Pancreas (tissue), 10 donors: ENCODE data around the gene TCTN1. TPM values are rescaled to one million over a fixed set of nuclear protein-coding genes. Genes with fewer than 3 reads are reported as not detected.
"Not testable (repeated sequence)": the region's sequence is repeated elsewhere in the genome, so short reads cannot be mapped to it uniquely, and the experiment has no call there.

ENCODE experiments used
- ATAC-seq, 4 donors: fragments of 200-7000 bp; cut with Tn5 transposase; one replicate each; pipeline versions ENCODE4 v1.8.0 to v1.9.1; 2020; ENCODE audit warnings: mild to moderate bottlenecking in 4 of 4, moderate library complexity in 4 of 4
- DNase-seq, 6 donors: peaks; one replicate each; pipeline ENCODE4 v3.0.0-alpha.2; 2020
- FAIRE-seq: peaks from 2 replicates; lab custom pipeline; 2012; peaks lifted over from hg19 to GRCh38; lab: Jason Lieb, UNC
- H3K27ac ChIP-seq, 4 donors: fragments of 200-600 bp; sonication (generic); 1 replicate in 3 of 4; 2 replicates in 1 of 4; pipeline versions ENCODE4 v1.5.0 to v1.8.0; 2020
- H3K27me3 ChIP-seq, 4 donors: fragments of 200-600 bp; one replicate each; pipeline ENCODE4 v1.8.0; 2021
- H3K36me3 ChIP-seq, 3 donors: fragments of 200-600 bp; sonication (generic) in 1 of 3; one replicate each; pipeline versions ENCODE4 v1.5.0 to v1.8.0; 2020 to 2021
- H3K4me1 ChIP-seq, 3 donors: fragments of 200-600 bp; one replicate each; pipeline ENCODE4 v1.8.0; 2021
- H3K4me3 ChIP-seq, 4 donors: fragments of 200-600 bp; sonication (generic) in 2 of 4; one replicate each; pipeline versions ENCODE4 v1.5.0 to v1.8.0; 2020 to 2021
- H3K9me3 ChIP-seq, 4 donors: fragments of 200-600 bp; one replicate each; pipeline ENCODE4 v1.8.0; 2021
- CTCF ChIP-seq, 4 donors: fragments of 200-600 bp; sonication (generic) in 3 of 4; IDR thresholded peaks; one replicate each; pipeline versions ENCODE4 v1.5.0 to v1.8.0; 2021; ENCODE audit warnings: antibody characterized with exemption in 4 of 4
- WGBS, 2 donors: extraction: QIAGEN DNeasy Blood & Tissue Kit; methylation state at CpG; one replicate each; pipeline ENCODE4 v1.1.7; 2013; 5-methylcytosine and 5-hydroxymethylcytosine counted together
- intact Hi-C, 3 donors: fragments of 100-400 bp; cut with DNase I; formaldehyde crosslinking; loops; one replicate each; pipeline versions ENCODE4 v1.11.1 to v1.14.2; 2022
- polyA plus RNA-seq, 2 donors: library from polyadenylated mRNA; stranded (reverse); fragments of 200-250 nt; gene quantifications; one replicate each; pipeline ENCODE4 v1.2.3, GENCODE V29; 2013
- total RNA-seq, 6 donors: library from RNA; stranded (reverse); fragmentation: NEBNext Ultra II Directional in 4 of 6; extraction: Animal tissue kit (Norgen Biotek cat#: 25700) in 4 of 6; gene quantifications; one replicate each; pipeline versions ENCODE4 v1.2.1 to v1.2.4, GENCODE V29; 2021 to 2023
- donor health status: healthy with polysubstance abuse.
- donor health status: DM: no; HTN: no; CAD: no; lungs with moderate emphysema.
- donor health status: DM: no; HTN: no; CAD: no.
- donor health status: control.
- donor health status: control.
- donor health status: Bipolar disorder and iron deficiency.
- donor health status: DM: yes; HTN: yes; CAD: no.
- donor health status: DM: no; HTN: no; CAD: no.
- donor health status: DM: no; HTN: no; CAD: no.
- donor health status: DM: yes; HTN: yes; CAD: no.

Gene TCTN1
- total and polyA plus RNA-seq, 8 donors = 14.7 to 54.5 (median 20.9) TPM

GRCh38 chr12:110597885-110598284 lies 16.0 kb upstream of the TCTN1 start:
- intact Hi-C loops = loop anchor here in 2 of 3 donors (10.0 kb wide), 2 partner anchors 53 to 83 kb away; no protein-coding TSS in a partner anchor
- 71 to 77% methylated on average over 1 of the region's 1 CpG for WGBS, 2 donors

GRCh38 chr12:110599334-110599733 lies 14.6 kb upstream of the TCTN1 start:
- intact Hi-C loops = loop anchor here in 2 of 3 donors (10.0 kb wide), 2 partner anchors 55 to 85 kb away; no protein-coding TSS in a partner anchor
- Histone ChIP-seq H3K27ac (no peak overlapping the region), H3K4me3 (no peak overlapping the region), H3K27me3 (no peaks in the 10 kb centered on the region), H3K9me3 (no peaks in the 10 kb centered on the region), H3K36me3 (no peaks in the 10 kb centered on the region), H3K4me1 (no peaks in the 10 kb centered on the region)
- FAIRE-seq (no peak), DNase-seq (no peak), ATAC-seq (no peak)
- 80 to 83% methylated on average over 4 of the region's 4 CpGs for WGBS, 2 donors
- TF ChIP-seq CTCF (IDR thresholded peaks at IDR 0.05) = no peak

More at GRCh38 chr12:110597885-110598284, 16.0 kb upstream of the TCTN1 start:
- Histone ChIP-seq H3K9me3 (no peaks in the 10 kb centered on the region), H3K27ac (no peak overlapping the region), H3K36me3 (no peaks in the 10 kb centered on the region), H3K27me3 (no peaks in the 10 kb centered on the region), H3K4me3 (no peak overlapping the region), H3K4me1 (no peaks in the 10 kb centered on the region)
- DNase-seq (no peak), ATAC-seq (no peak), FAIRE-seq (no peak)
- no peak for TF ChIP-seq CTCF (IDR thresholded peaks at IDR 0.05)

GRCh38 chr12:110600254-110600653 lies 13.7 kb upstream of the TCTN1 start:
- ATAC-seq (peak; percentile 62 to 82 (median 78)), FAIRE-seq (peak; percentile 54), DNase-seq (no peak)
- 19 to 27% methylated on average over 4 of the region's 4 CpGs for WGBS, 2 donors
- H3K27me3 ChIP-seq = no peaks in the 10 kb centered on the region
- no peaks in the 10 kb centered on the region for H3K36me3 ChIP-seq
- H3K4me1 ChIP-seq = no peaks in the 10 kb centered on the region
- TF ChIP-seq CTCF (IDR thresholded peaks at IDR 0.05) = peak in 1 of 4 donors; percentile 11
- no peak overlapping the region for H3K27ac ChIP-seq
- intact Hi-C loops = loop anchor here (5.0 to 10.0 kb wide), 3 partner anchors 48 to 88 kb away; no protein-coding TSS in a partner anchor
- H3K4me3 ChIP-seq = no peak overlapping the region
- no peaks in the 10 kb centered on the region for H3K9me3 ChIP-seq

GRCh38 chr12:110602085-110602814 lies 11.7 kb upstream of the TCTN1 start:
- H3K36me3 ChIP-seq, H3K27me3 ChIP-seq, H3K9me3 ChIP-seq, H3K4me3 ChIP-seq, H3K4me1 ChIP-seq, FAIRE-seq, H3K27ac ChIP-seq: not testable (repeated sequence)
- ATAC-seq (peak; percentile 76 to 93 (median 86)), DNase-seq (peak in 3 of 6 donors; percentile 18 to 37 (median 37))
- intact Hi-C loops = loop anchor here (5.0 to 10.0 kb wide), 3 partner anchors 50 to 90 kb away; no protein-coding TSS in a partner anchor
- 43 to 45% methylated on average over 14 of the region's 14 CpGs for WGBS, 2 donors
- peak in 3 of 4 donors; percentile 45 to 54 (median 48) for TF ChIP-seq CTCF (IDR thresholded peaks at IDR 0.05)

GRCh38 chr12:110606253-110606611 lies 7.7 kb upstream of the TCTN1 start:
- ATAC-seq = no peak
- Histone ChIP-seq H3K27ac (peak overlapping the region in 2 of 4 donors; percentile 41), H3K27me3 (no peaks in the 10 kb centered on the region), H3K4me1 (no peaks in the 10 kb centered on the region), H3K36me3 (no peaks in the 10 kb centered on the region), H3K9me3 (no peaks in the 10 kb centered on the region), H3K4me3 (no peak overlapping the region)
- 84 to 88% methylated on average over 8 of the region's 8 CpGs for WGBS, 2 donors
- no peak for FAIRE-seq
- intact Hi-C loops = loop anchor here in 1 of 3 donors (10.0 kb wide), 1 partner anchor 91 kb away; no protein-coding TSS in a partner anchor
- DNase-seq = no peak
- no peak for TF ChIP-seq CTCF (IDR thresholded peaks at IDR 0.05)
